MCF 10A (cell line): ENCODE data around the gene RHCG. TPM values are rescaled to one million over a fixed set of nuclear protein-coding genes. Genes with fewer than 3 reads are reported as not detected.

Experiments
- BruUV-seq: library from RNA; stranded (reverse); fragments of 400-500 nt; replicated peaks from 2 replicates; lab custom pipeline; 2021; lab: Mats Ljungman, UMichigan
- CTCF ChIA-PET: fragments of 300-600 bp; sonication (Branson Sonifier 250); formaldehyde crosslinking; extraction: SDS; loops from one replicate; lab custom pipeline; 2021; ENCODE audit warnings: antibody characterized with exemption, inconsistent platforms; lab: Yijun Ruan, JAX
- POLR2A ChIA-PET: fragments of 300-600, 350-650 bp; sonication (Branson Sonifier 250); formaldehyde crosslinking; extraction: SDS; loops from one replicate; lab custom pipeline; 2020; ENCODE audit warnings: antibody characterized with exemption, inconsistent platforms; lab: Yijun Ruan, JAX
- DNase-seq: peaks from one replicate; pipeline ENCODE4 v3.0.0-alpha.2; 2018; ENCODE audit not compliant: unreplicated experiment
- H3K27ac Mint-ChIP-seq: one replicate; pipeline ENCODE4 v1.8.0; 2022; ENCODE audit warnings: mild to moderate bottlenecking, low read depth, mixed read lengths; ENCODE audit not compliant: unreplicated experiment
- H3K27me3 Mint-ChIP-seq: one replicate; pipeline ENCODE4 v1.8.0; 2022; ENCODE audit warnings: mixed read lengths; ENCODE audit not compliant: insufficient read depth, unreplicated experiment
- H3K36me3 Mint-ChIP-seq: one replicate; pipeline ENCODE4 v1.8.0; 2022; ENCODE audit warnings: mild to moderate bottlenecking, moderate library complexity, mixed read lengths; ENCODE audit not compliant: insufficient read depth, unreplicated experiment
- H3K4me1 Mint-ChIP-seq: one replicate; pipeline ENCODE4 v1.8.0; 2022; ENCODE audit warnings: mixed read lengths; ENCODE audit not compliant: insufficient read depth, unreplicated experiment
- H3K4me3 Mint-ChIP-seq: one replicate; pipeline ENCODE4 v1.8.0; 2022; ENCODE audit warnings: mild to moderate bottlenecking, moderate library complexity, mixed read lengths; ENCODE audit not compliant: unreplicated experiment
- H3K9me3 Mint-ChIP-seq: one replicate; pipeline ENCODE4 v1.8.0; 2022; ENCODE audit warnings: mixed read lengths; ENCODE audit not compliant: unreplicated experiment
- CTCF ChIP-seq: fragments of 200-600 bp; IDR thresholded peaks from one replicate; pipeline ENCODE4 v1.8.0; 2022; ENCODE audit warnings: antibody characterized with exemption, mild to moderate bottlenecking; ENCODE audit not compliant: unreplicated experiment
- intact Hi-C: fragments of 100-400 bp; cut with micrococcal nuclease; formaldehyde crosslinking; loops from 2 replicates; pipeline ENCODE4 v1.14.1; 2022
- total RNA-seq: library from RNA; stranded (reverse); gene quantifications from 2 replicates; pipeline ENCODE4 v1.2.3, GENCODE V29; 2022

Gene RHCG
- total RNA-seq, 1 experiment from 2014 or later = not detected

DNA sequence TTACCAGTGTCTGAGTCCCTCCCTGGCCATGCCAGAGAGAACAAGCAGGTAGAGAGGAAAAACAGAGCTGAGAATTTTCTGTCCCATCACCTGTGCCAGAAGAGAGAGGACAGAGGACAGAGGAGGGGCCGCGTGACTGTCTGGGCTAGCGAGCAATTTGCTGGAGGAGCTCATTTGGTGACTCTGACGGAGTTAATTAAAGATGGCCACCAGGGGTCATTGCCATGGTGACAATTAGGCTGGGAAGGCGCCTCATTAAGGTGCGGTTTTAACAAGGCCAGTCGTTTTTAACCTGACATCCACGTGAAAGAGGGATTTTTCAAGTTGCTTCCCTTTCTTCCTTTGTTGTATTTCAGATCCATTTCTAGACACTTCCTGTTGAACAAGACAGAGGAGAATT is 72.4 kb downstream of the RHCG start:
- Mint-ChIP-seq H3K27ac (no peak overlapping the region), H3K9me3 (no peaks in the 10 kb centered on the region), H3K4me3 (no peak overlapping the region), H3K36me3 (no peaks in the 10 kb centered on the region), H3K27me3 (peaks cover 48% of the 10 kb centered on the region), H3K4me1 (no peaks in the 10 kb centered on the region)
- BruUV-seq = no TSS peak
- DNase-seq = no peak
- POLR2A ChIA-PET = no interaction called here
- intact Hi-C loops = no loop called here
- CTCF ChIA-PET = interaction anchor here (0.6 to 18.6 kb wide), 2 partner anchors 33 to 66 kb away, joined by 3 to 443 read pairs; no protein-coding TSS in a partner anchor
- no peak for TF ChIP-seq CTCF

Other genes with a start within 250 kb of the RHCG start
- gene POLG, start 161.8 kb downstream of the RHCG start, total RNA-seq = 52.9 and 62.2 TPM in 2 replicates
- 6.6 and 8.5 TPM in 2 replicates for gene TICRR, start 78.9 kb upstream of the RHCG start, total RNA-seq
- gene KIF7, start 158.9 kb upstream of the RHCG start, total RNA-seq = 2.7 and 3.1 TPM in 2 replicates
- 0.09 and 0.17 TPM in 2 replicates for gene PLIN1, start 182.8 kb upstream of the RHCG start, total RNA-seq
- gene PEX11A, start 194.2 kb upstream of the RHCG start, total RNA-seq = 3.4 and 3.9 TPM in 2 replicates
- 0.33 and 0.47 TPM in 2 replicates for gene WDR93, start 194.2 kb upstream of the RHCG start, total RNA-seq